NCI-H510A treated with DMSO at 0.1 percent for 48 hours (cell line): Measurements from ENCODE around the gene MCUB.
"Not testable (repeated sequence)": the region's sequence is repeated elsewhere in the genome, so short reads cannot be mapped to it uniquely, and the experiment has no call there.

Experiments used
- DNase-seq: peaks from one replicate; lab custom pipeline; 2025; lab: John Stamatoyannopoulos, UW

The MCUB gene

GRCh38 chr4:109559983-109560686 is at the start of gene MCUB:
MCUB (plus strand) TSS chr4:109560246; CDS start chr4:109560338, 92 bp downstream.
- DNase-seq = peak; percentile 59

DNA sequence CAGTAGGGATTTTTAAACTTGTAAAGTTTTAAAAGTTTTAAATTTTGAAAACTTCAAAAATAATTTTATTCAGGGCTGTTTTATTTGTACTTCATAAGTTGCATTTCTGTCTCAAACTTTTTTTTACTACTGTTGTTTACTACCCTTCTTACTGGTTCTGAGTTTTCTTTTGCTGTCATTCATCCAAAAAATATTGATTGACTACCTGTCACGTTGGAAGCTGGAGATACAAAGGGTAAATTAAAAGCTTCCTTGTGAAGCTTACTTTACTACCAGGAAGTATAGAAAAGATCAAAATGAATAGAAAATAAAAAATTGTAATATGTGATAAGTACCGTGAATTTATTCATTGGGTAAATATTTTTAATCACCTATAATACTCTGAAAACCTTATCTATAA is 49.4 kb upstream of the MCUB start:
- no peak for DNase-seq

GRCh38 chr4:109511414-109511813 is 48.6 kb upstream of the MCUB start:
- DNase-seq = no peak

- DNase-seq = not testable (repeated sequence)
Observed at GRCh38 chr4:109513368-109513767, 46.7 kb upstream of the MCUB start.

GRCh38 chr4:109532182-109532581 is 27.9 kb upstream of the MCUB start:
- DNase-seq = no peak

- no peak for DNase-seq
Observed at GRCh38 chr4:109545401-109545800, 14.6 kb upstream of the MCUB start.

- no peak for DNase-seq
Observed at GRCh38 chr4:109547394-109547793, 12.7 kb upstream of the MCUB start.

GRCh38 chr4:109548655-109549054 is 11.4 kb upstream of the MCUB start:
- DNase-seq = no peak

DNA sequence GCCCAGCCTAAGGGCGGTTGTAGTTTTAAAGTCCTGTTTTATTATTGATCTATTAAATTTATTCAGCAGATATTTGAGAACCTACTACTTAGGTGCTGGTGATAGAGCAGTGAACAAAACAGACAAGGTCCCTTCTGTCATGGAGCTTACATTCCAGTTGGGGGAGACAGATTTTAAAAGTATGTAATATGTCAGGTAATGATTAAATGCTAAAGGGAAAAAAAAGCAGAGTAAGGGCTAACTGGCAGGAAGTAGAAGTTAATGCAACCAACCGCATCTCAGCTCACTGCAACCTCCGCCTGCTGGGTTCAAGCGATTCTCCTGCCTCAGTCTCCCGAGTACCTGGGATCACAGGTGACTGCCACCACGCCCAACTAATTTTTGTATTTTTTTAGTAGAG is 7.8 kb upstream of the MCUB start:
- DNase-seq = no peak

- no peak for DNase-seq
Observed at GRCh38 chr4:109553130-109553529, 6.9 kb upstream of the MCUB start.

DNA sequence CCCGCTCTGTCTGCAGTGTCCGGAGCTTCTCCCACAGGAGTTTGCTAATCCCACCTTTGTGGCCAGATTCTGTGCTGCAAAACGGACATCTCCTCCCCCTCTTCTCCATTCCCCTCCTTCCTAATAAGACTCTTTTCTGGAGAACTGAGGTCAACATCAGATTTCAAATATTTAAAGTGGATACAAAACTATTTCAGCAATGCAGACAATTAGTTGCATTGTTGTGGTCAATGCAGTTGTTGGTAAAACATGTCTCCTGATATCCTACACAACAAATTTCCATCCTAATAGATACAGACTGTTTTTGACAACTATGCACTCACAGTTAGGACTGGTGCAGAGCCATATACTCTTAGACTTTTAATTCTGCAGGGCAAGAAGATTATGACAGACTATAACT is 5.1 kb upstream of the MCUB start:
- DNase-seq = no peak

GRCh38 chr4:109557433-109557832 is 2.6 kb upstream of the MCUB start:
- no peak for DNase-seq

DNA sequence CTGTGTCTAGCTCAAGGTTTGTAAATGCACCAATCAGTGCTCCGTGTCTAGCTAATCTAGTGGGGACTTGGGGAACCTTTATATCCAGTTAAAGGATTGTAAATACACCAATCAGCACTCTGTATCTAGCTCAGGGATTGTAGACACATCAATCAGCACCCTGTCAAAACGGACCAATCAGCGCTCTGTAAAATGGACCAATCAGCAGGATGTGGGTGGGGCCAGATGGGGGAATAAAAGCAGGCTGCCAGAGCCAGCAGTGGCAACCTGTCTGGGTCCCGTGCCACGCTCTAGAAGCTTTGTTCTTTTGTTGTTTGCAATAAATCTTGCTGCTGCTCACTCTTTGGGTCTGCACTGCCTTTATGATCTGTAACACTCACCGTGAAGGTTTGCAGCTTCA is 2.0 kb upstream of the MCUB start:
- DNase-seq = not testable (repeated sequence)

- no peak for DNase-seq
Observed at GRCh38 chr4:109559625-109559982, 442 bp upstream of the MCUB start.

- DNase-seq = no peak
Observed at GRCh38 chr4:109560687-109561461, 828 bp downstream of the MCUB start.

DNA sequence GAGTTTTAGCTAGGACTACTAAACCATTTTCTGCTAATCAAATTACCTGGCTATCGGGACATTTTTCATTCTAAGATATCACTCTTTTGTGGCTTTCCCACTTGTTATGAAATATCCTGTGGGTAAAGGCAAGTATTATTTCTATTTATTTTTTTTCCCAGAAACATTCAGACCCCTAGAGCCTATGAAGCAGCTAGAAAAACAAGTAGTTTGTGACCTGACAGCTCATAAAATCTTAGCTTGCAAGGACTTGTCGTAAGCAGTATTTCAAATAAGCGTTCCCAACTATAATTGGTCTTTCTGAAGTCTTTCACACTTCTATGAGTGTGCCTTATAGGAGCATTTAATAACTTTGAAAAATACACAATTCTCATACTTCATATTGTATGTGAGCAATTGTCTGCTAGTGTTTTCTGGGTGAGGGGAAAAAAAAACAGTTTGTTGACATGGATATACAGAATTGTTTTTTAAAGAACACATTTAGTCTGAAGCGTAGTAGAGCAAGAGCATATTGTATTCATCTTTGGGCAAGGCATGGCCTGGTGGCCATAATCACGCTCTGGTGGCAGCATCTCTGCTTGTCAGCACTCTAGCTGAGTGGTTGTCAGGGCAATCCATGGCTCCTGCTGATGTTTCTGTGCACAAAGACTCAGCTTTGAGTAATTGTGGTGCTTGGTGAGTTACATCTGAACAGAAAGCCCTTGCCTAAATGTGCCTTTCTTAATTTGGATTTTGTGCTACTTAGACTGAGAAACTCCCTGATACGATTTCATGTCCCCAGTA is 2.6 kb downstream of the MCUB start:
- no peak for DNase-seq

DNA sequence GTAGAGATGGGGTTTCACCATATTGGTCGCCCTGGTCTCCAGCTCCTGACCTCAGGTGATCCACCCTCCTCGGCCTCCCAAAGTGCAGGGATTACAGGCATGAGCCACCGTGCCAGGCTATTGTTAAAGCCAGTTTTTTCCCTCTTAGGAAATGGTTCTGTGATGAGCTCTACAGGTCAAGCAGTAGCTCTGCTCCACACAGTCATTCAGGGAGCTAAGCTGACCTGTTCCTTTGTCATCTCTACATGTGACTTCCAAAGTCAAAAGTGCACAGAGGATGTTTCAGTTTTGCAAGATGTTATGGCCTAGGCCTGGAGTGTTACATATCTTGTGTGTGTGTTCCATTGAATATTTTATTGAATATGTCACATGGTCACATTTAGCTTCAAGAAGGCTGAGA is 11.4 kb downstream of the MCUB start:
- DNase-seq = no peak

DNA sequence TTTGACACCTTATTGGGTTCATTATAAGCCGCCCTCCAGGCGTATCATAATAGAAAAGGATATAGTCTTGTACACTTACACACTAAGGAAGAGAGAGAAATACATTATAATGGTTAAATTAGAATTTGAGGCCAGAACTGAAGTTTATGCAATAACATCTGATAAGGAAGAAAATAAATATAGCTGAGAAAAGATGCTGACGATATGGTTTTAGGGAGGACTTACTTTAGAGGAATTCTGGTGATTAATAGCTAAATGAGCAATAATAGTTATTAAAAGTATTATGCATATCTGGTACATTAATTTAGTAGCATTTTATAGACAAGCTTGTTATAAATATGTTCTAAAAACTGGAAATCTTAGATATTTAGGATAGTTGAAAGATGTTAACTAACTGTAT is 12.1 kb downstream of the MCUB start:
- no peak for DNase-seq

DNA sequence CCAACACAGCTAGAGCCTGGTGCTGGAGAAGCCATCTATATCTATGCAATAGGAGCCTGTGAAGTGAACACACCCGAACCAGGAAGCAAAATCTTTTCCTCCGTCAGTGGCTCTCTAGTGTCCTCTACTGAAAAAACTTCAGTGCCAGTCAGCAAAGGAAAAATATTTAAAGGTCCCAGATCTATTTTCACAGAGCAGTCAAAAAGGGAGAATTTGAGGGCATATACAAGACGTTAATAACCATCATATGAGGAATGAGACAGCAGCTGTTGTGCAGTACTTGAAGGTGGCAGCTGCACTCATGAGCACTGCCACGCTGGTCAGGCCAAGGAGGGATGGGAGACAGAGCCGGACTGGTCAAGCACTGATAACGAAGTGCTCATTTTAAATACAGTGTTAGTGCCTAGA is 14.4 kb downstream of the MCUB start:
- DNase-seq = no peak

GRCh38 chr4:109574931-109575804 is 15.1 kb downstream of the MCUB start:
- DNase-seq = no peak

GRCh38 chr4:109576462-109576861 is 16.4 kb downstream of the MCUB start:
- no peak for DNase-seq

- no peak for DNase-seq
Observed at GRCh38 chr4:109578846-109579245, 18.8 kb downstream of the MCUB start.
